Upper lobe of right lung (tissue), 1 donor: ENCODE results near the gene WNT11. TPM values are rescaled to one million over a fixed set of nuclear protein-coding genes. Genes with fewer than 3 reads are reported as not detected.

Experiments
- ATAC-seq: fragments of 200-7000 bp; cut with Tn5 transposase; one replicate; pipeline ENCODE4 v1.9.1; 2020; ENCODE audit warnings: mild to moderate bottlenecking, moderate library complexity
- DNase-seq: peaks from one replicate; pipeline ENCODE4 v3.0.0-alpha.2; 2020
- H3K27ac ChIP-seq: fragments of 200-600 bp; one replicate; pipeline ENCODE4 v1.8.0; 2022
- H3K27me3 ChIP-seq: fragments of 200-600 bp; one replicate; pipeline ENCODE4 v1.8.0; 2022; ENCODE audit warnings: mild to moderate bottlenecking
- H3K36me3 ChIP-seq: fragments of 200-600 bp; one replicate; pipeline ENCODE4 v1.8.0; 2022
- H3K4me1 ChIP-seq: fragments of 200-600 bp; one replicate; pipeline ENCODE4 v1.8.0; 2022
- H3K4me3 ChIP-seq: fragments of 200-600 bp; one replicate; pipeline ENCODE4 v1.8.0; 2022; ENCODE audit warnings: mild to moderate bottlenecking
- H3K9me3 ChIP-seq: fragments of 200-600 bp; one replicate; pipeline ENCODE4 v1.8.0; 2022
- intact Hi-C: fragments of 100-400 bp; cut with DNase I; formaldehyde crosslinking; loops from one replicate; pipeline ENCODE4 v1.11.0; 2022
- total RNA-seq: library from RNA; stranded (reverse); fragmentation: NEBNext Ultra II Directional; extraction: Animal tissue kit (Norgen Biotek cat#: 25700); gene quantifications from one replicate; pipeline ENCODE4 v1.2.1, GENCODE V29; 2021
- TF ChIP-seq, protein P1 (sequence below): fragments of 200-600 bp; IDR thresholded peaks from one replicate; pipeline ENCODE4 v1.8.0; 2022; ENCODE audit warnings: antibody characterized with exemption
- donor health status: DM: no; HTN: yes; CAD: no; lungs with severe emphysema.

The WNT11 gene
- total RNA-seq, 1 donor from 2014 or later, result 8.7 TPM

- DNase-seq (no peak), ATAC-seq (no peak)
- TF ChIP-seq, protein P1, sequence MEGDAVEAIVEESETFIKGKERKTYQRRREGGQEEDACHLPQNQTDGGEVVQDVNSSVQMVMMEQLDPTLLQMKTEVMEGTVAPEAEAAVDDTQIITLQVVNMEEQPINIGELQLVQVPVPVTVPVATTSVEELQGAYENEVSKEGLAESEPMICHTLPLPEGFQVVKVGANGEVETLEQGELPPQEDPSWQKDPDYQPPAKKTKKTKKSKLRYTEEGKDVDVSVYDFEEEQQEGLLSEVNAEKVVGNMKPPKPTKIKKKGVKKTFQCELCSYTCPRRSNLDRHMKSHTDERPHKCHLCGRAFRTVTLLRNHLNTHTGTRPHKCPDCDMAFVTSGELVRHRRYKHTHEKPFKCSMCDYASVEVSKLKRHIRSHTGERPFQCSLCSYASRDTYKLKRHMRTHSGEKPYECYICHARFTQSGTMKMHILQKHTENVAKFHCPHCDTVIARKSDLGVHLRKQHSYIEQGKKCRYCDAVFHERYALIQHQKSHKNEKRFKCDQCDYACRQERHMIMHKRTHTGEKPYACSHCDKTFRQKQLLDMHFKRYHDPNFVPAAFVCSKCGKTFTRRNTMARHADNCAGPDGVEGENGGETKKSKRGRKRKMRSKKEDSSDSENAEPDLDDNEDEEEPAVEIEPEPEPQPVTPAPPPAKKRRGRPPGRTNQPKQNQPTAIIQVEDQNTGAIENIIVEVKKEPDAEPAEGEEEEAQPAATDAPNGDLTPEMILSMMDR, result no peak
Measured at GRCh38 chr11:76160856-76161255, 45.4 kb downstream of the WNT11 start.

GRCh38 chr11:76159983-76160661 lies 46.2 kb downstream of the WNT11 start:
- Histone ChIP-seq H3K36me3 (no peaks in the 10 kb centered on the region), H3K27ac (no peak overlapping the region), H3K4me1 (no peaks in the 10 kb centered on the region), H3K9me3 (no peaks in the 10 kb centered on the region), H3K27me3 (no peaks in the 10 kb centered on the region), H3K4me3 (no peak overlapping the region)
- TF ChIP-seq, protein P1, result no peak
- ATAC-seq (no peak), DNase-seq (peak; percentile 52)
- intact Hi-C loops, result no loop called here

More at GRCh38 chr11:76160856-76161255, 45.4 kb downstream of the WNT11 start:
- Histone ChIP-seq H3K4me1 (no peaks in the 10 kb centered on the region), H3K9me3 (no peaks in the 10 kb centered on the region), H3K27ac (no peak overlapping the region), H3K4me3 (no peak overlapping the region), H3K27me3 (no peaks in the 10 kb centered on the region), H3K36me3 (no peaks in the 10 kb centered on the region)
- intact Hi-C loops, result no loop called here

GRCh38 chr11:76159303-76159937 lies 46.9 kb downstream of the WNT11 start:
- H3K4me1 ChIP-seq, result no peaks in the 10 kb centered on the region
- H3K36me3 ChIP-seq, result no peaks in the 10 kb centered on the region
- ATAC-seq, result no peak
- TF ChIP-seq, protein P1, result no peak
- DNase-seq, result peak; percentile 51
- intact Hi-C loops, result no loop called here
- no peak overlapping the region for H3K27ac ChIP-seq
- H3K27me3 ChIP-seq, result no peaks in the 10 kb centered on the region
- H3K9me3 ChIP-seq, result no peaks in the 10 kb centered on the region
- no peak overlapping the region for H3K4me3 ChIP-seq

- TF ChIP-seq, protein P1, result no peak
- Histone ChIP-seq H3K27me3 (no peaks in the 10 kb centered on the region), H3K4me1 (no peaks in the 10 kb centered on the region), H3K27ac (no peak overlapping the region), H3K4me3 (no peak overlapping the region), H3K36me3 (no peaks in the 10 kb centered on the region), H3K9me3 (no peaks in the 10 kb centered on the region)
- DNase-seq, result no peak
- ATAC-seq, result no peak
- intact Hi-C loops, result no loop called here
Measured at GRCh38 chr11:76158394-76159302, 47.7 kb downstream of the WNT11 start.

DNA sequence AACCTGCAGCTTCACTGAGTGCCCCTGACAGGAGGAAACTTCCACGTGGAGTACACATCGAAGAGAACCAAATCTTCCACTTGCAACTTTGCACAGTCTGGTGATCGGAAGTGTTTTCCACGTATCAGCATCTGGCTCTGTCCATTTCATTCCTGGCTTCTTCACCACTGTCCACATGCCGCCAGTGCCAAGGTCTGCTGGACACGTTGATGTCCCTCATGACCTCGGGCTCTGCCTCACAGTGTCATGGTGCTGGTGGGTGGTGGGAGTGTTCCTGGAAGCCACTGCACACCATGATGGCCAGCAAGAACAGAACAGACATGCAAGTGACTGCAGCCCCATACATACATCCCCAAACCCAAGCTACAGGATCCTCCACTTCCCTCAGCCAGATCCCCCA lies 48.4 kb downstream of the WNT11 start:
- H3K36me3 ChIP-seq, result no peaks in the 10 kb centered on the region
- TF ChIP-seq, protein P1, result no peak
- H3K27me3 ChIP-seq, result no peaks in the 10 kb centered on the region
- no peak for DNase-seq
- intact Hi-C loops, result no loop called here
- H3K9me3 ChIP-seq, result no peaks in the 10 kb centered on the region
- ATAC-seq, result no peak
- peaks cover 5% of the 10 kb centered on the region for H3K4me1 ChIP-seq
- H3K27ac ChIP-seq, result no peak overlapping the region
- H3K4me3 ChIP-seq, result no peak overlapping the region
